ENCODE results near the gene NDUFB11.
A peak's percentile ranks its signal among the peaks of the same experiment; 100 is the strongest.

Gene NDUFB11

GRCh38 chrX:47144626-47145394, at the start of gene NDUFB11, which contains the start of gene RBM10:
Gene NDUFB11 (minus strand): TSS chrX:47144702. CDS start chrX:47144679, 23 bp downstream.
Gene RBM10 (plus strand): TSS chrX:47145221. CDS start chrX:47147482, 2,261 bp downstream.
- FAIRE-seq (no peak), DNase-seq (ENCODE audit: low spot score) (peak; percentile 93)

GRCh38 chrX:47193475-47194193, 49.1 kb upstream of the NDUFB11 start, which contains the start of gene UBA1:
Gene UBA1 (plus strand): TSS chrX:47193829. CDS start chrX:47198803, 4,974 bp downstream.
- DNase-seq (ENCODE audit: low spot score): peak; percentile 88

DNA sequence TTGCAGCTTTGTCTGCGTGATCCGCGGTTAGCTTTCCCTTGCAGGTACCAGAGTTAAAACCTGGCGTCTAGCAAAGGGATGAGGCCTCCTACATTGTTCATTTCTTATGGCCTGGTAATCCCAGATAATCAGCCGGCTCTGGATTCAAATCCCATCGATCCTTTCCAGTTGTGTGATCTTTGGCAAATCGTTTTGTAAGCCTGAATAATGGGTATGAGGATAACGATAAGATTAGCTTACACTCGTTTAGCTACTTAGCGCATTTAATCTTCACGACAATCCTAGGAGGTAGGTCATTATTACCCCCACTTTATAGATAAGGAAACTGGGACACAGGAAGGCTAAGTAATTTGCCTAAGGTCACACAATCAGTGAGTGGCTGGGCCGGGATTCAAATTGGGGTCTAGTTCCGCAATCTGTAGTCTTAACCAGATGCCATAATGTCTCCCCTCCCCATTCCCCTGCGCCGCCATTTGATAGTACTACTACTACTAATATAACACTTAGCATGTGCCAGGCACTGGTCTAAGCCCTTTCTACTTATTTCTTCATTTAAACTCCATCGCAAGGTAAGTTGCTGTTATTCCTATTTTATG, 47.4 kb upstream of the NDUFB11 start:
- DNase-seq (ENCODE audit: low spot score) (no peak), FAIRE-seq (no peak)

More at GRCh38 chrX:47193475-47194193, 49.1 kb upstream of the NDUFB11 start, which contains the start of gene UBA1:
- no peak for FAIRE-seq

- no peak for FAIRE-seq
- DNase-seq (ENCODE audit: low spot score): peak; percentile 19
Measured at GRCh38 chrX:47191331-47191730, 46.8 kb upstream of the NDUFB11 start.

DNA sequence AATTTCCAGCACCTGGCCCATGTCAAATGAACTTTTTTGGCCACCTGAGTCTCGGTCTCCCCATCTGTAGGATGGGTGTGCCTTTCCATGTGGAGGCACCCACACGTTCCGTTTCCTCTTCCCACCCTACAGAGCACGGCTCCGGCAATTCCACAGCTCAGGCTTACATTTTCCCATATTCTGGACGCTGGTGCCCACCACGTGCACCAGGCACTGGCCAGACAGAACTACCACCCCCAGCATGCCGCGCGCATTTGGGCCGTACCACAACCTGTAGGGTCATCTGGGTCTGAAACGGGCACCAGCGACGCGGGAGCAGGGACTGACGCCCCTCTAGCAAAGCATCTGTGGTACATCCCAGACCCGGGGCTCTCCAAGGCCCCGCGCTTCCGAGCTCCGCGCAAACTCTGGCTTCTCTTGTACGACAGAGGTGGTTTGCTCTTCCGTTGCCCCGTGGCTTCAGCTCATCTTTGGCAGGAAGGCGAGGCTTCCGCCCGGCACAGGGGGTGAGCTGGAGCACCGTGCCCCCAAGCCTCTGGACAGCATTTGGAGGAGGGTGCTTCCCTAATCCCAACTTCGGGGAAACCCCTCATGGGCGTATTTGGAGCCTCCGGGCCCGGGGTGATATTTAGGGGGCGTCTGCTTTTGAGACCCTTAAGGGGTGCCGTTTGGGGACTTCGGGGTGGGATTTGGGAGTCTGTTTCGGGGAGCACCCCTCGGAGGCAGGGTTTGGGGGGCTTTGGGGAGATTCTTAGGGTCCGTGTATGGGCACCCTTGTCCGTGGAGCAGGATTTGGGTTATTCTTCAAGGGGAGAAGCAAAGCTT, 46.2 kb upstream of the NDUFB11 start:
- FAIRE-seq: peak; percentile 46
- DNase-seq (ENCODE audit: low spot score): peak; percentile 92

GRCh38 chrX:47189906-47190305, 45.4 kb upstream of the NDUFB11 start:
- no peak for DNase-seq (ENCODE audit: low spot score)
- FAIRE-seq: no peak

- no peak for FAIRE-seq
- DNase-seq (ENCODE audit: low spot score): no peak
Measured at GRCh38 chrX:47187106-47187677, 42.7 kb upstream of the NDUFB11 start.

DNA sequence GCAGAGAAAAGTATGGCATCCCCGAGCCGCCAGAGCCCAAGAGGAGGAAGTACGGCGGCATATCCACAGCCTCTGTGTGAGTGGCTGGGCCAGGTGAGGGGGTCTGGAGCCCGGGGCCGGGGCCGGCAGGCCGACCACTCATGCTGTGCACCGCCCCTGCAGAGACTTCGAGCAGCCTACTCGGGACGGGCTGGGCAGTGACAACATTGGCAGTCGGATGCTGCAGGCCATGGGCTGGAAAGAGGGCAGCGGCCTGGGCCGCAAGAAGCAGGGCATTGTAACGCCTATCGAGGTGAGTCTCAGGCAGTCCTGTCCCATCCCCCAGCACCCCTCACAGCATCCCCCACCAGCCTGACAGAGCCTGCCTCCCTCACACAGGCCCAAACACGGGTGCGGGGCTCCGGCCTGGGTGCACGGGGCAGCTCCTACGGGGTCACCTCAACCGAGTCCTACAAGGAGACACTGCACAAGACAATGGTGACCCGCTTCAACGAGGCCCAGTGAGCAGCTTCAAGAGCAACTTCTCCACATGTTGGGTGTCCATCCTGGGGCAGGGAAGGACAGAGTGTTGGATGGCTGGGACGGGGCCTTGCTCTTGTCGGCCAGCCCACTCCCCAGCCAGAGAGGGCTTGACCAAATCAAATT, 41.7 kb upstream of the NDUFB11 start:
- FAIRE-seq: no peak
- no peak for DNase-seq (ENCODE audit: low spot score)

GRCh38 chrX:47185241-47185640, 40.7 kb upstream of the NDUFB11 start:
- no peak for FAIRE-seq

DNA sequence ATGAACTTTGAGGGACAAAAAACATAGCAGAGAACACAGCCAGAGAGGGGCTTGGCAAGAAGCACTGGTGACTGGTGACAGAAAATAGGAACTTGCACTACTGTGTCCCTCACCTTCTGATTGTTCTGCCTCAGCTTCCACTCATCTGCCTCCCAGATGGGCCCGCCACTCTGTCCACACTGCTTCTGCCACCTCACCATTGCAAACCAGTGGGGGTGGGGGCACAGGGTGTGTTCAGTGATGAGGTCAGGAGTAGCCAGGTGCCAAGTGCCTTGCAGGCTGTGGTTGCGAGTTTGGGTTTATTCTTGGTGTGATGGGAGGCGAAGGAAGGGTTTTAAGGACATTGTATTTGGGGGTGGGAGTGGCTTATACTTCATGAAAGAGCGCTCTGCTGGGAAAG, 40.0 kb upstream of the NDUFB11 start:
- DNase-seq (ENCODE audit: low spot score) (no peak), FAIRE-seq (no peak)

More at GRCh38 chrX:47185241-47185640, 40.7 kb upstream of the NDUFB11 start:
- DNase-seq (ENCODE audit: low spot score): no peak

DNA sequence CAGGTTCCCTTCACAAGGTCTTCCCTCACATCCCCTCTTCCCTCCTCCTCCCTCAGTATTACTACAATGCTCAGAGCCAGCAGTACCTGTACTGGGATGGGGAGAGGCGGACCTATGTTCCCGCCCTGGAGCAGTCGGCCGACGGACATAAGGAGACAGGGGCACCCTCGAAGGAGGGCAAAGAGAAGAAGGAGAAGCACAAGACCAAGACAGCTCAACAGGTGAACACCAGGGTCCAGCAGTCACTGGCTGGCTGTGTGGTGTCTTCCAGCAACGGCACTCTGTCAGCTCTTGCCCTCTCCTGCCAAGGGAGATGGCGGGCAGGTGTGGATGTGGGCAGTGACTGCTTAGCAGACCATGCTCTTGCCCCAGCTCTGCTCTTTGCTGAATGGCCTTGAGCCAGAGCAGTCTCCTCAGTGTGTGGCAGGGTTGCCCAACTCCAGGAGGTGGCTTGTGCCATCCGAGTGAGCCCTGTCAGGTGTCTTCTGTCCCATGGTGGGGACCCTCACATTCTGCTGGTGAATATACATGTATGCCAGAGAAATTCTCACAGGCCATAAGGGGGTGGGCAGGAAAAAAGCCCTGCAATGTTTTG, 37.7 kb upstream of the NDUFB11 start:
- FAIRE-seq (no peak), DNase-seq (ENCODE audit: low spot score) (no peak)

DNA sequence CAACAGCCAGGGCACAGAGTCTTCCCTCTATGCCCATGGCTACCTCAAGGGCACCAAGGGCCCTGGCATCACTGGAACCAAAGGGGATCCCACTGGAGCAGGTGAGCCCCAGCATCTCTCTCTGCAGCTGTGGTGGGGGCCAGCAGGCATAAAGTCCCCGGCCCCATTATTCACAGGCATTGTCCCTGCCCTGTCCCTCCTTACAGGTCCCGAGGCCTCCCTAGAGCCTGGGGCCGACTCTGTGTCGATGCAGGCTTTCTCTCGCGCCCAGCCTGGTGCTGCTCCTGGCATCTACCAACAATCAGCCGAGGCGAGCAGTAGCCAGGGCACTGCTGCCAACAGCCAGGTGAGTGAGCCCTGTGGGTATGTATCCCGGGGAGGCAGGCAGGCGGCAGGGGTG, 36.8 kb upstream of the NDUFB11 start:
- DNase-seq (ENCODE audit: low spot score) (no peak), FAIRE-seq (no peak)

DNA sequence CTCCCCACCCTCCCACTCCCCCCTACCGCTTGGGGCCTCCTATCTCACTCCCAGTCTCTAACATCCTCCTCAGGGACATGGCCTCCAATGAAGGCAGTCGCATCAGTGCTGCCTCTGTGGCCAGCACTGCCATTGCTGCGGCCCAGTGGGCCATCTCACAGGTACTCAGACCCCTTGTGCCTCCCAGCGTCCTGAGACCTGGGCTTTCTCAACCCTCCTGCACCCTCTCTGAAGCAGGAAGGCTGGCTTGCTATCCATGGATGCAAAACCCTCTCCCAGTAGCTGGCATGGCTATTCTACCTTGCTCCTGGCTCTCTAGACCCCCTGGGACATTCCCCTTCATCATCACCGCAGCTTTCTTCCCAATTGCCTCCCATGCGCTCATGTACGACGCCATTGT, 35.8 kb upstream of the NDUFB11 start:
- FAIRE-seq (no peak), DNase-seq (ENCODE audit: low spot score) (no peak)

DNA sequence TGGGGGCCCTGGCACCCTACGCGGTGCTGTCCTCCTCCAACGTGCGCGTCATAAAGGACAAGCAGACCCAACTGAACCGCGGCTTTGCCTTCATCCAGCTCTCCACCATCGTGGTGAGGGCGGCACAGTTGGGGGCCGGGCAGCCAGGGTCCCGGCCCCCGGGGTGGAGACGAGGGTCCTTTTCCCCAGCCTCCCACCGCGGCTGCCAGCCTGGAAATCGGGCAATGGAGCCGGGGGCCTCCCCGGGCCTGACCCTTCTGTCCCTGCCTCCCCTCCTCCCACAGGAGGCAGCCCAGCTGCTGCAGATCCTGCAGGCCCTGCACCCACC, 35.4 kb upstream of the NDUFB11 start:
- DNase-seq (ENCODE audit: low spot score) (no peak), FAIRE-seq (no peak)

DNA sequence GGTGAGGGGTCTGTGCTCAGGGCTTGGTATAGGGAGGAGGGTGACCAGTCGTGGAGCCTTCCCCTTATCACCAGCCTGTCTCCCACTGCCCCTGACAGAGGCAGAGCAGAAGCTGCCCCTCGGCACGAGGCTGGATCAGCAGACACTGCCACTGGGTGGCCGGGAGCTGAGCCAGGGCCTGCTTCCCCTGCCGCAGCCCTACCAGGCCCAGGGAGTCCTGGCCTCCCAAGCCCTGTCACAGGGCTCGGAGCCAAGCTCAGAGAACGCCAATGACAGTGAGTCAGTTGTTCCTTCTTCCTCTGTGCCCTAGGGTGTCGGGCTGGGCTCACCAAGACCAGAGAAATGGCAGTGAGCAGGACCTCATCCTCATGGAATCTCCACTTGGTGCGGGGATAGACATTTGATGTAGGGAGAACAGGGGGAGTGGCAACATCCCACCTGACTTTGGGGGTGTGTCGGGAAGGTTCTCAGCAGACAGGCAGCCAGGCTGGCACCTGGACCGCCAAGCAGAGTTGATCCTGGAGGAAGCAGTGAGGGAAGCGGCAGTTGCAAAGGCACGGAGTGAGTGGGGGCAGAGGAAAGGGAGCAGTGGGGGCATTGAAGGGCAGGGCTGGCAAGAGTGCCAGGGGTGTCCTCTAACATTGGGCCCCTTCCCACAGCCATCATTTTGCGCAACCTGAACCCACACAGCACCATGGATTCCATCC, 34.9 kb upstream of the NDUFB11 start:
- FAIRE-seq (no peak), DNase-seq (ENCODE audit: low spot score) (no peak)

GRCh38 chrX:47178337-47178736, 33.8 kb upstream of the NDUFB11 start:
- FAIRE-seq: no peak
- DNase-seq (ENCODE audit: low spot score): no peak

DNA sequence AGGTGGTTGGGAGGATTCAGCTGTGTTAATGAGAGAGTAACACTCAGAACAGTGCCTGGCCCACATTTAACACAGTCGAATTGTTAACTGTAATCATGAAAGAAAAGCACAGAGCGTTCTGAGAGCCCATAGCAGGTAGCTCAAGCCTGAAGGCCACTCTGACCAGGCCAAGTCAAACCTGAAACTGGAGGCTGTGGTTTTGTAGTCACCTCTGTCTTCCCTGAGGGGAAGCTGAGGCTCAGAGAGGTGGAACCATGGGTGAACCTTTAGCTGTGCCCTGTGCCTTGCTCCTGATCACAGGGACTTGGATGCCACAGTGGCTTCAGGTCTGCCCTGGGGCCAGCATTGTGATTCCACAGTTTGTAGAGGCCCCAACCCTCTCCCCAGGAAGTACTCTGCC, 32.6 kb upstream of the NDUFB11 start:
- no peak for FAIRE-seq

GRCh38 chrX:47176101-47176740, 31.7 kb upstream of the NDUFB11 start:
- DNase-seq (ENCODE audit: low spot score): no peak
- no peak for FAIRE-seq

More for the DNA sequence above, 32.6 kb upstream of the NDUFB11 start:
- no peak for DNase-seq (ENCODE audit: low spot score)

GRCh38 chrX:47175588-47175980, 31.1 kb upstream of the NDUFB11 start:
- FAIRE-seq (no peak), DNase-seq (ENCODE audit: low spot score) (no peak)
